Panc1 (cell line): Measurements from ENCODE around the gene AGAP1. TPM values are rescaled to one million over a fixed set of nuclear protein-coding genes. Genes with fewer than 3 reads are reported as not detected.

Source experiments
- ATAC-seq: fragments of 200-7000 bp; cut with Tn5 transposase; 2 replicates; pipeline ENCODE4 v1.9.1; 2020; ENCODE audit warnings: mild to moderate bottlenecking, moderate library complexity
- BruUV-seq: library from RNA; stranded (reverse); fragments of 400-500 nt; replicated peaks from 2 replicates; lab custom pipeline; 2021; lab: Mats Ljungman, UMichigan
- CTCF ChIA-PET: fragments of 300-600 bp; sonication (Branson Sonifier 250); formaldehyde crosslinking; loops from one replicate; lab custom pipeline; 2022; ENCODE audit warnings: antibody characterized with exemption; lab: Charles Lee
- POLR2A ChIA-PET: fragments of 300-600 bp; sonication (Branson Sonifier 250); formaldehyde crosslinking; loops from one replicate; lab custom pipeline; 2022; ENCODE audit warnings: antibody characterized with exemption; lab: Charles Lee
- DNase-seq: peaks from one replicate; pipeline ENCODE4 v3.0.0-alpha.2; 2010; ENCODE audit warnings: low read depth, low spot score
- H3K27ac ChIP-seq: 2 replicates; pipeline ENCODE4 v1.5.1; 2011; ENCODE audit warnings: mild to moderate bottlenecking, low read length, inconsistent platforms
- H3K27me3 ChIP-seq: fragments of 200-500 bp; sonication (Bioruptor generic); 2 replicates; pipeline ENCODE4 v1.6.0; 2014; ENCODE audit warnings: low read length, inconsistent platforms; ENCODE audit not compliant: control insufficient read depth, insufficient read depth
- H3K36me3 ChIP-seq: fragments of 200-500 bp; sonication (Bioruptor generic); 2 replicates; pipeline ENCODE4 v1.5.1; 2014; ENCODE audit warnings: inconsistent platforms, mild to moderate bottlenecking, low read length, moderate library complexity; ENCODE audit not compliant: control insufficient read depth, insufficient read depth
- H3K4me1 ChIP-seq: 2 replicates; pipeline ENCODE4 v1.5.1; 2011; ENCODE audit warnings: inconsistent platforms, mild to moderate bottlenecking, low read length, moderate library complexity; ENCODE audit not compliant: control insufficient read depth, insufficient read depth
- H3K4me3 ChIP-seq, 2 experiments: 2 replicates each; pipeline ENCODE4 v1.5.1; 2011 to 2012; ENCODE audit warnings: low read depth in 2 of 2, low read length in 2 of 2, mild to moderate bottlenecking in 2 of 2, inconsistent platforms in 1 of 2, moderate library complexity in 1 of 2
- H3K9me3 ChIP-seq: fragments of 200-500 bp; sonication (Bioruptor generic); 2 replicates; pipeline ENCODE4 v1.5.1; 2014; ENCODE audit warnings: low read depth, mild to moderate bottlenecking, inconsistent platforms, low read length, moderate library complexity; ENCODE audit not compliant: control insufficient read depth, insufficient read depth
- CTCF ChIP-seq: fragments of 450-650 bp; IDR thresholded peaks from 2 replicates; pipeline ENCODE4 v1.5.1; 2017; ENCODE audit warnings: mild to moderate bottlenecking
- POLR2AphosphoS5 ChIP-seq: IDR thresholded peaks from 2 replicates; pipeline ENCODE4 v1.6.1; 2012; ENCODE audit warnings: mild to moderate bottlenecking, low read depth, low read length, moderate library complexity
- SIN3A ChIP-seq: IDR thresholded peaks from 2 replicates; pipeline ENCODE4 v1.6.1; 2012; ENCODE audit warnings: low read depth, mild to moderate bottlenecking, low read length, moderate library complexity, borderline replicate concordance; ENCODE audit not compliant: insufficient read depth
- TCF7L2 ChIP-seq: IDR thresholded peaks from 2 replicates; pipeline ENCODE4 v1.6.1; 2011; ENCODE audit warnings: mild to moderate bottlenecking, low read depth, low read length, inconsistent platforms
- in situ Hi-C: cut with HindIII; loops from 2 replicates; pipeline ENCODE4 v1.10.0; 2016; ENCODE audit warnings: low sequenced_read_pairs, low pct_unique_long_range_greater_than_20kb
- intact Hi-C: fragments of 100-400 bp; cut with micrococcal nuclease; formaldehyde crosslinking; loops from one replicate; pipeline ENCODE4 v1.10.0; 2022; ENCODE audit not compliant: unreplicated experiment
- total RNA-seq: library from RNA; stranded (reverse); gene quantifications from one replicate; pipeline ENCODE4 v1.2.1, GENCODE V29; 2021; ENCODE audit not compliant: unreplicated experiment
- TF ChIP-seq, protein P1 (sequence below), 2 experiments: IDR thresholded peaks; 2 replicates each; pipeline ENCODE4 v1.6.1; 2011 to 2012; ENCODE audit warnings: low read depth in 2 of 2, control low read depth in 1 of 2, low read length in 1 of 2, mild to moderate bottlenecking in 1 of 2, moderate library complexity in 1 of 2; ENCODE audit not compliant: insufficient read depth in 1 of 2

AGAP1 gene
- total RNA-seq, 1 experiment from 2014 or later: 38.9 TPM

DNA sequence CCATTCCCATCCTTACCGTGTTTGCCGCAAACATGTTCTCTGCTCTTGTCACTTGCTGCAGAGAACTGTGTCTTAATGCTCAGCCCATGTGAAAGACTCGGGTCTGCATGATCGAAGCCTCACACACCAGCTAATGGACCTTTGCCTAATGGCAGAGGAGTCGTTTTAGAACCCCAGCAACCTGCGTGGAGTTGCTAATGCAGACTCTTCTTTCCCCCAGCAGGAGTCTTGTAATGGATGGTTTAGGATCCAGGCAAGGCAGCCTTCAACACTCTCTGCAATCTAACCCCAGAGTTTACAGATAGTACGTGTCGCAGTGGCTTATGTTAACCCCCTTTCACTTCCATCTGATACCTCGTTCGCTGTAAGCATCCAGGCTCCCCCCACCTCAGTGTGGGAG lies 316.4 kb downstream of the AGAP1 start:
- no peak for DNase-seq
- no peak for ATAC-seq

DNA sequence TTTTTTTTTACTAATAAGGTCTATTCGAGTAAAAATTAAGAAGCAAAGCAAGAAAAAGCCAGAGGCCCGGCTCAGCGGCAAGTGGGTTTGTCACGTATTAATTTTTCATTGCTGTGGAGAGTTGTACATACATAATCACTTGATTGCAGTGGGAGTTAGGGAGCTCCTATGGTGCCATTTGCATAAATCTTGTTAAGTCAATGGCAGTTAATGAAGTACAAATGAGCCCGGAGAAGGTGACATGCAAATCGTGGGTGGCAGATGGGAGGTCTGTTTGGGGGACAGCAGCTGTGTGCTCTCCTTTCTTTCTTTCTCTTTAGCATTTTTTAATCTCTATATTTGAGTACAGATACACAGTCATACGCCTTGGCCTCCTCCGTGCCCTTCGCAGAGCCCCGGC lies 317.0 kb downstream of the AGAP1 start:
- in situ Hi-C loops (no loop called here), intact Hi-C loops (no loop called here)
- Histone ChIP-seq H3K27me3 (no peaks in the 10 kb centered on the region), H3K9me3 (no peaks in the 10 kb centered on the region), H3K36me3 (no peaks in the 10 kb centered on the region), H3K4me1 (no peaks in the 10 kb centered on the region), H3K4me3 (no peak overlapping the region), H3K27ac (no peak overlapping the region)
- POLR2A ChIA-PET: no interaction called here
- TF ChIP-seq SIN3A (no peak), TCF7L2 (no peak), CTCF (no peak), POLR2AphosphoS5 (no peak)
- TF ChIP-seq, protein P1, sequence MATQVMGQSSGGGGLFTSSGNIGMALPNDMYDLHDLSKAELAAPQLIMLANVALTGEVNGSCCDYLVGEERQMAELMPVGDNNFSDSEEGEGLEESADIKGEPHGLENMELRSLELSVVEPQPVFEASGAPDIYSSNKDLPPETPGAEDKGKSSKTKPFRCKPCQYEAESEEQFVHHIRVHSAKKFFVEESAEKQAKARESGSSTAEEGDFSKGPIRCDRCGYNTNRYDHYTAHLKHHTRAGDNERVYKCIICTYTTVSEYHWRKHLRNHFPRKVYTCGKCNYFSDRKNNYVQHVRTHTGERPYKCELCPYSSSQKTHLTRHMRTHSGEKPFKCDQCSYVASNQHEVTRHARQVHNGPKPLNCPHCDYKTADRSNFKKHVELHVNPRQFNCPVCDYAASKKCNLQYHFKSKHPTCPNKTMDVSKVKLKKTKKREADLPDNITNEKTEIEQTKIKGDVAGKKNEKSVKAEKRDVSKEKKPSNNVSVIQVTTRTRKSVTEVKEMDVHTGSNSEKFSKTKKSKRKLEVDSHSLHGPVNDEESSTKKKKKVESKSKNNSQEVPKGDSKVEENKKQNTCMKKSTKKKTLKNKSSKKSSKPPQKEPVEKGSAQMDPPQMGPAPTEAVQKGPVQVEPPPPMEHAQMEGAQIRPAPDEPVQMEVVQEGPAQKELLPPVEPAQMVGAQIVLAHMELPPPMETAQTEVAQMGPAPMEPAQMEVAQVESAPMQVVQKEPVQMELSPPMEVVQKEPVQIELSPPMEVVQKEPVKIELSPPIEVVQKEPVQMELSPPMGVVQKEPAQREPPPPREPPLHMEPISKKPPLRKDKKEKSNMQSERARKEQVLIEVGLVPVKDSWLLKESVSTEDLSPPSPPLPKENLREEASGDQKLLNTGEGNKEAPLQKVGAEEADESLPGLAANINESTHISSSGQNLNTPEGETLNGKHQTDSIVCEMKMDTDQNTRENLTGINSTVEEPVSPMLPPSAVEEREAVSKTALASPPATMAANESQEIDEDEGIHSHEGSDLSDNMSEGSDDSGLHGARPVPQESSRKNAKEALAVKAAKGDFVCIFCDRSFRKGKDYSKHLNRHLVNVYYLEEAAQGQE (IDR thresholded peaks at IDR 0.05; ENCODE audit: insufficient read depth in 1 of 2, low read depth in 2 of 2, low read length in 1 of 2): no peak
- no TSS peak for BruUV-seq
- CTCF ChIA-PET: no interaction called here
- no peak for DNase-seq
- no peak for ATAC-seq

More for the DNA sequence above, 316.4 kb downstream of the AGAP1 start:
- H3K36me3 ChIP-seq: no peaks in the 10 kb centered on the region
- BruUV-seq: TSS peak; percentile 36
- H3K27me3 ChIP-seq: no peaks in the 10 kb centered on the region
- in situ Hi-C loops (no loop called here), intact Hi-C loops (no loop called here)
- H3K9me3 ChIP-seq: no peaks in the 10 kb centered on the region
- TF ChIP-seq, protein P1 (IDR thresholded peaks at IDR 0.05; ENCODE audit: insufficient read depth in 1 of 2, low read depth in 2 of 2, low read length in 1 of 2): no peak
- TF ChIP-seq TCF7L2: no peak
- no peak for TF ChIP-seq SIN3A
- no peak for TF ChIP-seq POLR2AphosphoS5
- no peak for TF ChIP-seq CTCF
- CTCF ChIA-PET: no interaction called here
- no peak overlapping the region for H3K4me3 ChIP-seq
- H3K27ac ChIP-seq: no peak overlapping the region
- POLR2A ChIA-PET: no interaction called here
- H3K4me1 ChIP-seq: no peaks in the 10 kb centered on the region
